ENCODE data around the gene IDUA.

GRCh38 chr4:995311-996026, 8.6 kb downstream of the IDUA start:
- TF ChIP-seq EZH2 (optimal IDR thresholded peaks at IDR 0.05; ENCODE audit: low read depth, low read length) = no peak
- TF ChIP-seq CTCF (IDR thresholded peaks at IDR 0.05; ENCODE audit: low read length) = no peak
